Kidney glomerular epithelial cell (primary cell): Measurements from ENCODE around the gene DNAJC10.
"Not testable (repeated sequence)": the region's sequence is repeated elsewhere in the genome, so short reads cannot be mapped to it uniquely, and the experiment has no call there.

Experiments
- DNase-seq: peaks from one replicate; lab custom pipeline; 2025; lab: John Stamatoyannopoulos, UW

Gene DNAJC10, protein sequence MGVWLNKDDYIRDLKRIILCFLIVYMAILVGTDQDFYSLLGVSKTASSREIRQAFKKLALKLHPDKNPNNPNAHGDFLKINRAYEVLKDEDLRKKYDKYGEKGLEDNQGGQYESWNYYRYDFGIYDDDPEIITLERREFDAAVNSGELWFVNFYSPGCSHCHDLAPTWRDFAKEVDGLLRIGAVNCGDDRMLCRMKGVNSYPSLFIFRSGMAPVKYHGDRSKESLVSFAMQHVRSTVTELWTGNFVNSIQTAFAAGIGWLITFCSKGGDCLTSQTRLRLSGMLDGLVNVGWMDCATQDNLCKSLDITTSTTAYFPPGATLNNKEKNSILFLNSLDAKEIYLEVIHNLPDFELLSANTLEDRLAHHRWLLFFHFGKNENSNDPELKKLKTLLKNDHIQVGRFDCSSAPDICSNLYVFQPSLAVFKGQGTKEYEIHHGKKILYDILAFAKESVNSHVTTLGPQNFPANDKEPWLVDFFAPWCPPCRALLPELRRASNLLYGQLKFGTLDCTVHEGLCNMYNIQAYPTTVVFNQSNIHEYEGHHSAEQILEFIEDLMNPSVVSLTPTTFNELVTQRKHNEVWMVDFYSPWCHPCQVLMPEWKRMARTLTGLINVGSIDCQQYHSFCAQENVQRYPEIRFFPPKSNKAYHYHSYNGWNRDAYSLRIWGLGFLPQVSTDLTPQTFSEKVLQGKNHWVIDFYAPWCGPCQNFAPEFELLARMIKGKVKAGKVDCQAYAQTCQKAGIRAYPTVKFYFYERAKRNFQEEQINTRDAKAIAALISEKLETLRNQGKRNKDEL

GRCh38 chr2:182715892-182716649 lies at the start of gene DNAJC10:
Gene DNAJC10 (plus strand): TSS chr2:182716257. CDS start chr2:182718087, 1,830 bp downstream.
- DNase-seq = peak; percentile 70

- no peak for DNase-seq
Observed at GRCh38 chr2:182666674-182667314, 49.3 kb upstream of the DNAJC10 start.

DNA sequence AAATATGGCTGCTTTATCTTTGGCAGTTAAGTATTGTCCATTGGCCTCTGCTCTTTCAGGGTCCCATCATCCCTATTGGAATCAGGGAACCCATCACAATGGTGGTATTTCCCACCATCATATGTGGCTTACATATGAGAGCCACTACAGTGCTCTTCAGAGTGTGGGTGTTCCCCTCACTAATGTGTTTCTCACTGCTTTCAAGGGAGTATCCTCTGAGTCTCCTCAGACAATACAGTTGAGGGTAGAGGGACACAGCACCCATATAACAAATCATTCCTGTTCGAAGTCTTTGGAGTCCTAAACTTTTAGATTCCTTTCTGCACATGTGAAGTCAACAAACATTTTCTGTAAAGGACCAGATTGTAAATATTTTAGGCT lies 48.8 kb upstream of the DNAJC10 start:
- DNase-seq = no peak

- no peak for DNase-seq
Observed at GRCh38 chr2:182668671-182669070, 47.4 kb upstream of the DNAJC10 start.

GRCh38 chr2:182672466-182673165 lies 43.4 kb upstream of the DNAJC10 start:
- peak; percentile 44 for DNase-seq

- DNase-seq = no peak
Observed at GRCh38 chr2:182680837-182681236, 35.2 kb upstream of the DNAJC10 start.

GRCh38 chr2:182682210-182682609 lies 33.8 kb upstream of the DNAJC10 start:
- no peak for DNase-seq

DNA sequence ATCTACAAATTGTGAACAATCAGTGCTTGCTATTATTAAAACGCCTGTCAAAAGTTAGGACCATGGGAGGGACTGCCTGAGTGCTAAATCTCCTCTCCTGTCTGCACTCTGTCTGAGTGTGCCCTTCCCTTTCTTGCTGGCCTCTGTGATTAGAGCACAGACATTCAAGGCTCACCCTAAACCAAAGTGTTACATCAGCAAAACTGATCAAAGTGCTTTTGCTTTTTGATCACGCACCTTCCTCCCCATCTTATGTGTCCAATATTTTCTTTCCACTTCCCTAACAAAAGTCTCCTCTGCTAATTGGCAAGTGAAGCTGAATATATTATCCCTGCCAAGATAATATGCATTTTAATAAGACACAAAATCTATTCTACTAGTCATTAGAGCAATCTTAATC lies 30.5 kb upstream of the DNAJC10 start:
- no peak for DNase-seq

DNA sequence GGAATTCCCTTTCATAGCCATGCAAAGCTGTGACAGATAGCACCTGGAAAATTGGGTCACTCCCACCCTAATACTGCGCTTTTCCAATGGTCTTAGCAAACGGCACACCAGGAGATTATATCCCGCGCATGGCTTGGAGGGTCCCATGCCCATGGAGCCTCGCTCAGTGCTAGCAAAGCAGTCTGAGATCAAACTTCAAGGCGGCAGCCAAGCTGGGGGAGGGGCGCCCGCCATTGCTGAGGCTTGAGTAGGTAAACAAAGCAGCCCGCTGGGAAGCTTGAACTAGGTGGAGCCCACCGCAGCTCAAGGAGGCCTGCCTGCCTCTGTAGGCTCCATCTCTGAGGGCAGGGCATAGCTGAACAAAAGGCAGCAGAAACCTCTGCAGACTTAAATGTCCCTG lies 29.3 kb upstream of the DNAJC10 start:
- not testable (repeated sequence) for DNase-seq

DNA sequence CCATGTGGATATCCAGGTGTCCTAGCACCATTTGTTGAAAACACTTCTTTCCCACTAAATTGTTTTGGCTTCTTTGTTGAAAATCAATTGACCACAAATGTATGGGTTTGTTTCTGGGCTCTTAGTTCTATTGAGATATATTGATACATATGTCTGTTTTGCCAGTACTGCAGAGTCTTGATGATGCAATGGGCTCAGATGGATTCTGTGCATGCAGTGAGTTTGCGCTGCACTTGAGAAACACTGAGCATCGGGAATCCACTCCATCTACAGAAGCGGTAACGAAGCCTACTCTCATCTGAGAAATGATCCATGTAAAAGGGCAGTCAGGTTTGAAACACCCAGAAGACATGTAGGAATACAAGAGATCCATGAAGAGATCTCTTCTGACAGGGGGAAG lies 21.9 kb upstream of the DNAJC10 start:
- DNase-seq = no peak

DNA sequence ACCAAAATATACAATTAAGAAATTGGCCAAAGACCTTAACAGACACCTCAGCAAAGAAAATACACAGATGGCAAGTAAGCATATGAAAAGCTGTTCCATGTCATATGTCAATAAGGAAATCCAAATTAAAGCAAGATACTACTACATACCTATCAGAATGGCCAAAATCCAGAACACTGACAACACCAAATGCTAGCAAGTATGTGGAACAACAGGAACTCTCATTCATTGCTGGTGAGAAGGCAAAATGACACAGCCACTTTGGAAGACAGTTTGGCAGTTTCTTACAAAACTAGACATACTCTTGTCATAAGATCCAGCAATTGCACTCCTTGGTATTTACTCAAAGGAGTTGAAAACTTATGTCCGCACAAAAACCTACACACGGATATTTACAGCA lies 20.3 kb upstream of the DNAJC10 start:
- no peak for DNase-seq

- DNase-seq = no peak
Observed at GRCh38 chr2:182698671-182699070, 17.4 kb upstream of the DNAJC10 start.

DNA sequence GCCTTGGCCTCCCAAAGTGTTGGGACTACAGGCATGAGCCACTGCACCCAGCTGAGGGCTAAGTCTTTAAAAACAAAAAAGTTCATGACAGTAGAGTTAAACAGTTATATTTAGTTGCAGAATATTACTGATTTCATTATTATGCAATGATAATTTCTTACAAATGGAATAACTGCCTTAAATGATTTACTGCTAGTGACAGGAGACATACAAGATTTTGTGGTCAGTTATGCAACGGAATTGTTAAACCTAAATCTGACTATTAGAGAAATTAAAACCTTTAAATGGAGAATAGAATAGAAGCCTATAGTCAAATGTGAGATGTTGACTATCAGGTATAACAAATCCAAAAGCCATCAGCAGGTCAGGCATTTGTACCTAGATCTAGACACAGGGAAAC lies 10.3 kb upstream of the DNAJC10 start:
- no peak for DNase-seq

GRCh38 chr2:182706751-182707150 lies 9.3 kb upstream of the DNAJC10 start:
- no peak for DNase-seq

GRCh38 chr2:182713601-182714000 lies 2.5 kb upstream of the DNAJC10 start:
- DNase-seq = no peak

DNA sequence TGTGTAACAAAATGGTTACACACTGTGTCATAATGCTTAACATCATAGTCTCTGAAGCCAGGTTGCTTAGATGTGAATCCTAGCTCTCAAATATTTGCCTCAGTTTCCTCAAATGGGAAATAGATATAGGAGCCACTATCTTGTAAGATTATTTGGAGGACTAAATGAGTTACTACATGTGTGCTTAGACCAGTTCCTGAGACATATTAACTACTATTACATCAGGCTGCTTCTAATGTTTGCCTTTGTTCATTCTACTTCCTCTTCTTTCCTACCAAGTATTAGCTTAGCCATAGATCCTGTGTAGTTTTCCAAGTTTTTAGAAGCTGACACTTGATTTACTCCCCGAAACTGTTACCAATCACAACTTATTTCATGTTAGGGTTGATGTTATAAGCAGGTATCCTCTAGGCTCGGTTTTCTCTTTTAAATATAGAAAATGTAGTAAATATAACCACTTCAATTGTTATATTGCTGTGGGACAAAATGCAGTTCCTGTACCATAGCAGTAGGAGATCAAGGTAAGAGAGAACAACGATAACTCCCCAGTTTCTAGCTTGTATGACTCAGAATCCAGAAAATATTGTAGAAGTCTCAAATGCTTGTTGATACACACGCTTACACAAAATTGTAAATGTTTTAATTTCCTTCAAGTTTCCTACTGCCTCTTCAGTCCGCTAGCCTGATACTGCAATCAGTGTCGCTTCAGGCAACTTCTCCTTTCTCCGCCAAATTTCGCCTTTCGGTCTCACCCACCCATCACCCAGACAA lies 751 bp upstream of the DNAJC10 start:
- peak; percentile 67 for DNase-seq

GRCh38 chr2:182716650-182716979 lies 558 bp downstream of the DNAJC10 start:
- DNase-seq = peak; percentile 21

DNA sequence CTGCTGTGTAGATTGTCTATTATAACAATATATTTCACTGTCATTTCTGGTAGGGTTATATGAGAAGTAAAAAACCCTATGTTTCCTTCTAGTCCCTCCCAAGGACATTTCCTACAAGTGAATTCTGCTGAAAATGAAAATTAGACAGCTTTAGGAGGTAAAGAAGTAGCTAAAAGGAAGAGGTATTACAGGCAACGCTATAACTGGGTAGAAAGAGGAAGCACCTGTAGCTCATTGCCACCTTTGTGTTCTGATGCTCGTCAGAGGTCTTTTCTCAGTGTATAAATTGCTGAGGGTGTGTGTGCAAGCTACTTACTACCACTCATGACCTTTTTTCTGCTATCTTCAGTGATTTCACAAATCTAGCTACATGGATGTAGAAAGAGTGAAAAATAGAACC lies 1.4 kb downstream of the DNAJC10 start:
- no peak for DNase-seq

DNA sequence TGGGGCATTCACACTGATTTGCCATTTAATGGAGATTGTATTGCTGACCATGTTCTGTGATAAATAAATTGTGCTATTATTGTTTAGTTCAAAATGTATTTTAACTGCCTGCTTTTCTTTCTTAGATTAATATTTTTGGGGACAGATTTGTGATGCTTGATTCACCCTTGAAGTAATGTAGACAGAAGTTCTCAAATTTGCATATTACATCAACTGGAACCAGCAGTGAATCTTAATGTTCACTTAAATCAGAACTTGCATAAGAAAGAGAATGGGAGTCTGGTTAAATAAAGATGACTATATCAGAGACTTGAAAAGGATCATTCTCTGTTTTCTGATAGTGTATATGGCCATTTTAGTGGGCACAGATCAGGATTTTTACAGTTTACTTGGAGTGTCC lies 1.8 kb downstream of the DNAJC10 start:
- no peak for DNase-seq

GRCh38 chr2:182718459-182718858 lies 2.4 kb downstream of the DNAJC10 start:
- DNase-seq = no peak

DNA sequence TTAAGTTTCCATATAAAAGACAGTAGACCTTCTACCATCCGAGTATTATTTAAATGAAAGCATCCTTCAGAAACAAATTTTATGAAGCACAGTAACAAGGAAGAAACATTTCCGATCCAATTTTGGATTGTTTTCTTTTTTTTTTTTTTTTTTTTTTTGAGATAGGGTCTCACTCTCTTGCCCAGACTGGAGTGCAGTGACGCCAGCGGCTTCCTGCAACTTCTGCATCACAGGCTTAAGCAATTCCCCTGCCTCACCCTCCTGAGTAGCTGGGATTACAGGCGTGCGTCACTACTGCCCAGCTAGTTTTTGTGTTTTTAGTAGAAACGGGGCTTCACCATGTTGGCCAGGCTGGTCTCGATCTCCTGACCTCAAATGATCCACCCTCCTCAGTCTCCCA lies 3.1 kb downstream of the DNAJC10 start:
- DNase-seq = not testable (repeated sequence)
